Tibial nerve (tissue), 4 donors: Measurements from ENCODE around the gene SIGLEC12.

Experiments
- CTCF ChIP-seq, 5 experiments: fragments of 200-600 bp in 3 of 5; fragments of 450-650 bp in 2 of 5; sonication (generic) in 3 of 5; IDR thresholded peaks; one replicate each; pipeline ENCODE4 v1.5.1; 2016 to 2019; ENCODE audit warnings: antibody characterized with exemption in 5 of 5, mild to moderate bottlenecking in 3 of 5, moderate library complexity in 2 of 5
- EP300 ChIP-seq, 2 donors: sonication (generic); formaldehyde crosslinking; IDR thresholded peaks; one replicate each; pipeline ENCODE4 v1.6.1; 2017; ENCODE audit warnings: antibody characterized with exemption in 2 of 2, mild to moderate bottlenecking in 1 of 2
- POLR2A ChIP-seq, 2 donors: fragments of 450-650 bp; IDR thresholded peaks; one replicate each; pipeline ENCODE4 v1.6.1; 2017; ENCODE audit warnings: antibody characterized with exemption in 2 of 2, mild to moderate bottlenecking in 2 of 2, moderate library complexity in 2 of 2

GRCh38 chr19:51476164-51476563 lies 25.4 kb downstream of the SIGLEC12 start:
- TF ChIP-seq POLR2A (IDR thresholded peaks at IDR 0.05) (no peak), CTCF (IDR thresholded peaks at IDR 0.05) (no peak), EP300 (IDR thresholded peaks at IDR 0.05) (no peak)
